Endothelial cell of umbilical vein (primary cell): ENCODE results near the gene SRRD. TPM values are rescaled to one million over a fixed set of nuclear protein-coding genes. Genes with fewer than 3 reads are reported as not detected.

ENCODE experiments used
- BruUV-seq: library from RNA; stranded (reverse); fragments of 400-500 nt; replicated peaks from 2 replicates; lab custom pipeline; 2021; lab: Mats Ljungman, UMichigan
- CTCF ChIA-PET: fragments of 300-600, 350-600 bp; sonication (Branson Sonifier 250); formaldehyde crosslinking; loops from one replicate; lab custom pipeline; 2021; ENCODE audit warnings: antibody characterized with exemption, inconsistent platforms; lab: Charles Lee
- POLR2A ChIA-PET: fragments of 300-600, 350-600 bp; sonication (Branson Sonifier 250); formaldehyde crosslinking; loops from one replicate; lab custom pipeline; 2021; ENCODE audit warnings: antibody characterized with exemption, inconsistent platforms; lab: Charles Lee
- DNase-seq: peaks from one replicate; pipeline ENCODE4 v3.0.0-alpha.2; 2011; ENCODE audit warnings: low read depth, low spot score
- FAIRE-seq: peaks from 2 replicates; lab custom pipeline; 2011; peaks lifted over from hg19 to GRCh38; lab: Jason Lieb, UNC
- H2AFZ ChIP-seq: 2 replicates; pipeline ENCODE4 v1.6.0; 2012; ENCODE audit warnings: low read depth, low read length, control low read depth, inconsistent platforms
- H3K27ac ChIP-seq: 2 replicates; pipeline ENCODE4 v1.5.1; 2011; ENCODE audit warnings: low read depth, mild to moderate bottlenecking, control low read depth, low read length, moderate library complexity; ENCODE audit not compliant: insufficient read depth
- H3K27me3 ChIP-seq, 2 experiments: 2 replicates each; pipeline versions ENCODE4 v1.6.0 to v1.6.1; 2011; ENCODE audit warnings: low read length in 2 of 2, mixed read lengths in 1 of 2; ENCODE audit not compliant: control insufficient read depth in 2 of 2, insufficient read depth in 2 of 2
- H3K36me3 ChIP-seq, 2 experiments: 2 replicates in 1 of 2; 3 replicates in 1 of 2; pipeline ENCODE4 v1.5.1; 2011; ENCODE audit warnings: low read length in 2 of 2, mild to moderate bottlenecking in 1 of 2, moderate library complexity in 1 of 2; ENCODE audit not compliant: control insufficient read depth in 2 of 2, insufficient read depth in 2 of 2; ENCODE audit errors: extremely low read depth in 1 of 2
- H3K4me1 ChIP-seq: 3 replicates; pipeline ENCODE4 v1.5.1; 2011; ENCODE audit warnings: mild to moderate bottlenecking, low read length; ENCODE audit not compliant: control insufficient read depth, insufficient read depth; ENCODE audit errors: extremely low read depth
- H3K4me2 ChIP-seq: 2 replicates; pipeline ENCODE4 v1.6.1; 2011; ENCODE audit warnings: low read length, control low read depth, mixed read lengths; ENCODE audit not compliant: insufficient read depth
- H3K4me3 ChIP-seq, 3 experiments: fragments of 200-600 bp in 1 of 3; sonication (generic), shearing (Covaris generic) in 1 of 3; replicated peaks in 1 of 3; 2 replicates each; pipeline ENCODE4 v1.5.1; 2011 to 2016; ENCODE audit warnings: control low read depth in 3 of 3, low read length in 3 of 3, mild to moderate bottlenecking in 2 of 3, inconsistent platforms in 1 of 3, low read depth in 1 of 3, moderate library complexity in 1 of 3; ENCODE audit not compliant: insufficient read depth in 1 of 3
- H3K79me2 ChIP-seq: 2 replicates; pipeline ENCODE4 v1.6.0; 2012; ENCODE audit warnings: low read length, inconsistent platforms; ENCODE audit not compliant: control insufficient read depth, insufficient read depth
- H3K9ac ChIP-seq: replicated peaks from 2 replicates; pipeline ENCODE3; 2011; ENCODE audit warnings: low read length, control low read depth; ENCODE audit not compliant: insufficient read depth; ENCODE audit errors: extremely low read depth
- H3K9me1 ChIP-seq: replicated peaks from 3 replicates; pipeline ENCODE4 v1.6.0; 2011; ENCODE audit warnings: mild to moderate bottlenecking, low read length; ENCODE audit not compliant: control insufficient read depth, insufficient read depth; ENCODE audit errors: extremely low read depth
- H3K9me3 ChIP-seq: replicated peaks from 2 replicates; pipeline ENCODE4 v1.5.1; 2012; ENCODE audit warnings: low read length, inconsistent platforms; ENCODE audit not compliant: control insufficient read depth, insufficient read depth
- H4K20me1 ChIP-seq: replicated peaks from 2 replicates; pipeline ENCODE3; 2011; ENCODE audit warnings: mild to moderate bottlenecking, low read length; ENCODE audit not compliant: control insufficient read depth, insufficient read depth; ENCODE audit errors: extremely low read depth
- CTCF ChIP-seq, 2 donors: IDR thresholded peaks; 1 replicate in 1 of 2; 2 replicates in 1 of 2; pipeline ENCODE4 v1.5.1; 2011; ENCODE audit warnings: low read length in 2 of 2, mild to moderate bottlenecking in 2 of 2, moderate library complexity in 2 of 2, control low read depth in 1 of 2, inconsistent platforms in 1 of 2, low read depth in 1 of 2; ENCODE audit not compliant: insufficient read depth in 1 of 2; ENCODE audit errors: extremely low read depth in 1 of 2
- EZH2 ChIP-seq: IDR thresholded peaks from 2 replicates; pipeline ENCODE4 v1.6.1; 2012; ENCODE audit warnings: borderline replicate concordance, low read depth, mild to moderate bottlenecking, moderate library complexity, low read length, inconsistent platforms; ENCODE audit not compliant: severe bottlenecking
- FOS ChIP-seq: IDR thresholded peaks from 2 replicates; pipeline ENCODE4 v1.6.1; 2011; ENCODE audit warnings: mild to moderate bottlenecking, low read length, moderate library complexity, borderline replicate concordance; ENCODE audit not compliant: insufficient read depth
- GATA2 ChIP-seq: IDR thresholded peaks from 2 replicates; pipeline ENCODE4 v1.7.0; 2011; ENCODE audit warnings: low read depth, mild to moderate bottlenecking, moderate library complexity, mixed read lengths, low read length; ENCODE audit not compliant: insufficient read length, insufficient read depth
- JUN ChIP-seq: IDR thresholded peaks from 2 replicates; pipeline ENCODE4 v1.6.1; 2011; ENCODE audit warnings: borderline replicate concordance, low read depth; ENCODE audit not compliant: insufficient read length, insufficient read depth
- MAX ChIP-seq: IDR thresholded peaks from 2 replicates; pipeline ENCODE4 v1.6.1; 2011; ENCODE audit not compliant: insufficient read depth, insufficient read length
- MYC ChIP-seq: IDR thresholded peaks from one replicate; pipeline ENCODE4 v1.6.1; 2011; ENCODE audit warnings: mild to moderate bottlenecking, low read depth, low read length
- POLR2A ChIP-seq: IDR thresholded peaks from 2 replicates; pipeline ENCODE4 v1.6.1; 2012; ENCODE audit warnings: low read depth, mild to moderate bottlenecking, control low read depth, low read length
- POLR2AphosphoS5 ChIP-seq: IDR thresholded peaks from 2 replicates; pipeline ENCODE4 v1.6.1; 2012; ENCODE audit warnings: low read depth, mild to moderate bottlenecking, control low read depth, low read length, moderate library complexity; ENCODE audit not compliant: insufficient read depth
- dilution Hi-C: fragments of 300-500 bp; cut with MboI; formaldehyde crosslinking; loops from one replicate; pipeline ENCODE4 v1.15.0; 2019; ENCODE audit warnings: low sequenced_read_pairs; ENCODE audit not compliant: extremely low pct_ligation_motif_present
- intact Hi-C: fragments of 100-400 bp; cut with micrococcal nuclease; formaldehyde crosslinking; loops from one replicate; pipeline ENCODE4 v1.10.0; 2022
- polyA plus RNA-seq, 4 experiments: library from polyadenylated mRNA; depleted of rRNA in 3 of 4; stranded (reverse) in 3 of 4; unstranded in 1 of 4; fragments of >200 nt; gene quantifications; 2 replicates each; pipeline versions ENCODE4 v1.2.1 to v1.2.3, GENCODE V29; 2011 to 2012; ENCODE audit warnings: missing spikeins in 1 of 4
- total RNA-seq: library from RNA; stranded (reverse); gene quantifications from 2 replicates; pipeline ENCODE4 v1.2.3, GENCODE V29; 2021

Gene SRRD
- total and polyA plus RNA-seq, 2 donors (not counting 3 experiments of a cell fraction or from before 2014, with no cell fraction given) = 23.4 to 24.2 TPM

GRCh38 chr22:26450453-26451185, 33.1 kb upstream of the SRRD start:
- Histone ChIP-seq H3K27ac (no peak overlapping the region), H3K4me3 (no peak overlapping the region), H3K27me3 (no peaks in the 10 kb centered on the region), H3K79me2 (no peaks in the 10 kb centered on the region), H3K9me3 (no peaks in the 10 kb centered on the region), H3K9me1 (no peaks in the 10 kb centered on the region), H2AFZ (no peak overlapping the region), H3K4me1 (no peaks in the 10 kb centered on the region), H3K4me2 (no peak overlapping the region), H3K36me3 (peaks cover 2 to 14% of the 10 kb centered on the region in 2 experiments), H4K20me1 (no peaks in the 10 kb centered on the region), H3K9ac (no peak overlapping the region)
- dilution Hi-C loops = no loop called here
- intact Hi-C loops = no loop called here
- CTCF ChIA-PET = no interaction called here
- no TSS peak for BruUV-seq
- no peak for DNase-seq
- TF ChIP-seq POLR2A = no peak
- TF ChIP-seq POLR2AphosphoS5 = no peak
- FAIRE-seq = no peak
- POLR2A ChIA-PET = interaction anchor here (0.6 kb wide), 1 partner anchor 736 kb away, joined by 3 read pairs; no protein-coding TSS in a partner anchor

DNA sequence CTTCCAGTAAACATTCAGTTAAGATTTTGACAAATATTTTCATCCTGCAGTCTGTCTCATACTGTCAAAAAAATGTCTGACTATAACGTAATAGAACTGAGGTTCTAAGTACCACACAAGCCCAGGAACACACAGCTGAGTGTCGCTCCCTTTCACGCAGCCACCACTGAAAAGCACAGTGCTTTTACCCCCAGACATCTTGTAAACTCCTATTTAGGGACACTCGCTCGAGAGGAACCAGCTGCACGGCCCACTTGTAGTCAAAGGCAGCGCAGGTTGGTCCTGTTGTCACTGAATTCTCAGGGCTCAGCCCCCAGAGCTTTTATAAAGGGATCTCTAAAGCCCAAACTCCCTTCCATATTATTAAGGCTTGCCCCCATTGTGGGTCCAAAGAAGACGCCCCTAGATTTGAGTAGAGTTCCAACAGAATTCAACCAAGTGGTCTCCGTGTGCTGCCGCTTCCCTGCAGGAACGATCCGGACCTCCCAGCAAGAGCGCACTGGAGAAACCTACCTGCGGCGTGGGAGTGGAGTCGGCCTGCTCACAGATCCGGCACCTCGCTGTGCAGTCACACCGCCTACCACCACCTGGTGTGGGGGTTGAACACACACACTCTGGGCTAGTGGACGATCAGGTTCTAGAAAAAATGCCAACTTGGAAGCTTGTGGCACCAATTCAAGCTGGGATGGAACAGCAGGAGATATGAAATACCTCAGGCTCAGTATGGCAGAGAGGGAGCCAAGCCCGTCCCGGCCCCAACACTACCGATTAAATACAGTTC, 31.3 kb upstream of the SRRD start:
- intact Hi-C loops = no loop called here
- DNase-seq = no peak
- no TSS peak for BruUV-seq

More for the DNA sequence above, 31.3 kb upstream of the SRRD start:
- CTCF ChIA-PET = interaction anchor here (0.9 to 1.1 kb wide), 2 partner anchors 9 to 22 kb away, joined by 3 to 4 read pairs; no protein-coding TSS in a partner anchor
- no peak overlapping the region for H2AFZ ChIP-seq
- no peak overlapping the region for H3K4me3 ChIP-seq
- no peak for FAIRE-seq
- no peaks in the 10 kb centered on the region for H3K9me1 ChIP-seq
- no peaks in the 10 kb centered on the region for H4K20me1 ChIP-seq
- H3K27me3 ChIP-seq = no peaks in the 10 kb centered on the region
- no peak overlapping the region for H3K27ac ChIP-seq
- dilution Hi-C loops = no loop called here
- H3K9me3 ChIP-seq = no peaks in the 10 kb centered on the region
- no peaks in the 10 kb centered on the region for H3K79me2 ChIP-seq
- no peak overlapping the region for H3K4me2 ChIP-seq
- POLR2A ChIA-PET = no interaction called here
- TF ChIP-seq EZH2 (no peak), MYC (no peak), FOS (no peak), CTCF (IDR thresholded peaks at IDR 0.05; ENCODE audit: extremely low read depth in 1 of 2, insufficient read depth in 1 of 2, low read depth in 1 of 2, low read length in 2 of 2) (no peak), POLR2A (no peak), POLR2AphosphoS5 (no peak), JUN (no peak), MAX (no peak), GATA2 (no peak)
- H3K36me3 ChIP-seq = peaks cover 6 to 14% of the 10 kb centered on the region in 2 experiments
- no peak overlapping the region for H3K9ac ChIP-seq
- H3K4me1 ChIP-seq = no peaks in the 10 kb centered on the region
